Hematopoietic multipotent progenitor cell treated with erythropoietin and hydrocortisone succinate and interleukin-3 and kit ligand, for 6 days (in vitro differentiated cells): ENCODE results near the gene CCDC182.
A peak's percentile ranks its signal among the peaks of the same experiment; 100 is the strongest.

ENCODE experiments used
- DNase-seq: peaks from one replicate; pipeline ENCODE4 v3.0.0-alpha.2; 2015

The CCDC182 gene

DNA sequence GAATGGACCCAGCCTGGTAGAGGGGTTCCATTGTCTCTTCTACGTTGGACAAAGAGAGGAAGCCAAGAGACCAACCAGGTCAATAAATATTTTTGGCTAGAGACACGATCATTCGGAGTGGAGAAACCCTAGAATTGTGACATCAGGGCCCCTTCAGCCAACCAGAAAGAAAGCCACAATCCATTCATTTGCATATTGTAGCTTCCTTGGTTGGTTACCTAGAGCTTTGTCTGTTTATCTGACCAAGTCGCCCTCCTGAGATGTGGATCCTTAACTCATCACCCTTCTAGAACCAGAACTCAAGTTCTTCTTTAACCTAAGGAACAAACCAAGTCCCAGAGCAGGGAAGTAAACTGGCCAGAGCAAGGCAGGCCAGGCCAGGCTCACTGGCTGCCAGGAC, at the start of gene CCDC182:
CCDC182 (minus strand) TSS at position 58 of the 400 bp plus-strand sequence; CDS start at position 31, 27 bp downstream.
- DNase-seq, result no peak

DNA sequence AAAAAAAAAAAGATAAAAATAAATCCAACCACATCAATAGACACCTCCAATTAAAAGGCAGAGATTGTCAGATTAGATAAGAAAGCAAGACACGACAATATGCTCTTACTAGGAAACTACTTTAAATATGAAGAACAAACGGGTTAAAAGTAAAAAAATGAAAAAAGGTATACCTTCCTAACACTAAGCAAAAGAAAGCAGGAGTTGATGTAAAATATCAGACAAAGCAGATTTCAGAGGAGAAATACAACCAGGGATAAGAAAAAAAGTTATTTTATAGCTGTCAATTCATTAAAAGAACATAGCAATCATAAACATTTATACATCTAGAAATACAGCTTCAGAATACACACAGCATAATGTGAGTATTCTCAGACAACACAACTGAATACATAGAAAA, 49.7 kb upstream of the CCDC182 start:
- DNase-seq, result no peak

DNA sequence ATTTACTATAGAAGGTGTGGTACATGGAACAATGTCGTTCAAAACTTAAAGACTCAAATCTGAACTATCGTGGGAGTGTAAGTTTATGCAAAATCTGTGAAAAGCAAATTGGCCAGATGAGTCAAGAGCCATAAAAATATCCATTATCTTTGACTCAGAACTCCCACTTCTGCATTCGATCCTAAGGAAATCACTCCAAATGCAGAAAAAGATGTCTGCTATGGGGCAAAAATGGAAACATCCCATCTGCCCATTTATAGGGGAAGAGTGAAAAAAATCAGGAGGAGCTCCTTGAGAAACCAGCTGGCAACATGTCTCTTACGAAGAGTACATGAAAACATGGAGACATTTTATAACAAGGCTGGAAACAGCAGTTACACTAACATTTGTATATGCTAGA, 43.6 kb upstream of the CCDC182 start:
- DNase-seq, result no peak

DNA sequence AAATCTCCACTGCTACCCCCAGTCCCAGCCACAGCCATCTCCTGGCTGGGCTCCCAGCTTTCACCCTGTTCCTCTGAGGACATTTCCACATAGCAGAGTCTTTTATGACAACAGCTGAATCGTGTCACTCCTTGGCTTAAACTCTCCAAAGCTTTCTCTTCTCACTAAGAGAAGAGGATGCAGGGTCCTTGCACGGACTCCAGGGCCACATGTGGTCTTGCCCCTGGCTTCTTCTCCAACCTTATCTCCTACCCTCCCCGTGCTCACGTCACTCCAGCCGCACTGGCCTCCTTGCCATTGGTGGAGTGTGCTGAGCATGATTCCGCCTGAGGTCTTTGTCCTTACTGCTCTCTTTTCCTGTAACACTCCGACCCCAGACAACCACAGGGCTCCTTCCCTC, 39.9 kb upstream of the CCDC182 start:
- no peak for DNase-seq

DNA sequence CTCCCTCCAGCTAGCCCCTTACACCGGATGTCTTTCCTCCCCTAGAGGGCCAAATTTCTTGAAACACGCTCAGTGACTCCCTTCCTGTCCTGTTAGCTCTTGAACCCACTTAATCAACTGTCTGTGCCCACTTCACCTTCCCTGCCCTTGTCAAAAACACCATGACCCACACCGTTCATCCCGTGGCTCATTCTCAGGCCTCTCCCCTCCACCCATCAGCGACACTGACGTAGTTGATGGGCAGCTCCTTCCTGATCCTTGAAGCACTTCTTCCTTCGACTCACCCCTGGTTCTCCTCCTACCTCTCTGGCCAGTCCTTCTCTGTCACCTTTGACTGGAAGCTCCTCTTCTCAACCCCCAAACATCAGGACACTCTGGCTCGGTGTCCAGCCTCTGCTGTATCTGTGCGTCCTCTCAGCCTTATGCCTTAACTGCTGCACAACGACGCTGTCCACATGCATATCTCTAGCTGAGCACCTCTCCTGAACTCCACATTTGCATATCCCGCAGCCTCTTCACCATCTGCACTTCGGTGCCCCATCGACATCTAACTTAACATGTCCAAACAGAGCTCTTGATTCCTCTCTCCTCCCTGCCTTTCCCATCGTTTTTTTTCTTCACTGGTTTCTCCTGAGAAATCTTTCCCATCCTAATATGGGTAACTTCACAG, 39.3 kb upstream of the CCDC182 start:
- DNase-seq, result no peak

DNA sequence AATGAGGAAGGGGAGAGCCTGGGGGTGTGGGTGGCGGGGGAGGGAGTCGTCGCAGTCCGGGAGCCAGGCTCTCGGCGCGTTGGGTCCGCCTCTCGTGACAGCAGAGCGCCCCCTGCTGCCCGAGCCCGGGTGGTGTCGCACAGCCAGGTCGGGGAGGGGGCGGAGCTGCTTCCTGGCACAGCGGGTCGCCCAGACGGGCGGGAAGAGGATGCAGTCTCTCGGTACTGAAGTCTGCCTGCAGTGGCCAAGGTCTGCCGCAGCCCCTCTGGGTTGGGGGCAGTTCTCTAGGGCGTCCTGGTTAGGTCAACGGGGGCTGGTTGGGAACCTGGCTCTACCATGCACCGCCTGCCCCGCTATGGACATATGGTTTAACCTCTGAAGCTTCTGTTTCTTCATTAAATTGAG, 38.2 kb upstream of the CCDC182 start:
- peak; percentile 79 for DNase-seq

DNA sequence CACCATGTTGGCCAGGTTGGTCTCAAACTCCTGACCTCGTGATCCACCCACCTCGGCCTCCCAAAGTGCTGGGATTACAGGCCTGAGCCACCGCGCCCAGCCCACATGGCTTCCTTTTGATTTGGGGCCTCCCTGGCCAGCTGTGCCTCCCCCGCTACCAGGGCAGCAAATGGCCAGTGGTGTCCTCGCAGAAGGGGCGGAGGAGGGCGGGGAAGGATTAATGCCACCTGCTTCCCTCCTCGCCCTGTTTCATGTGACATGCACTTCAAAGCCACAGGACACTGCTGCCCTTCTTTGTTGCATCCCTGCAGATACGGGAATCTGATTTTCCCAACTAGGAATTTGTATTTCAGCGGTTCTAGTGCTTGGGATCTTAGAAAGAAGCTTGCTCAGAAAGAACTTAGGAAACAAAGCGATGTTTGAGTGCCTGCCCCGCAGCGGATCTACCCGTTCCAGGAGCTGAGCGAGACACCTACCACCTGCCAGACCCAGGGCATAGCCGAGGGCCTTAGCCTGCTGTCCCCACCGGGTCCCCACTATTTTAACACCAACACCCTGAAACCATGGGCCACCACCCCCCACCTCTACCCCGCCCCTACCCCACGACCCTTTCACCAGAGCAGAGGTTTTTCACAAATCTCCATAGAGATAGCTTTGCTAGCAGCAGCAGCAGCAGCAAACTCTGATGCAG, 37.7 kb upstream of the CCDC182 start:
- no peak for DNase-seq

DNA sequence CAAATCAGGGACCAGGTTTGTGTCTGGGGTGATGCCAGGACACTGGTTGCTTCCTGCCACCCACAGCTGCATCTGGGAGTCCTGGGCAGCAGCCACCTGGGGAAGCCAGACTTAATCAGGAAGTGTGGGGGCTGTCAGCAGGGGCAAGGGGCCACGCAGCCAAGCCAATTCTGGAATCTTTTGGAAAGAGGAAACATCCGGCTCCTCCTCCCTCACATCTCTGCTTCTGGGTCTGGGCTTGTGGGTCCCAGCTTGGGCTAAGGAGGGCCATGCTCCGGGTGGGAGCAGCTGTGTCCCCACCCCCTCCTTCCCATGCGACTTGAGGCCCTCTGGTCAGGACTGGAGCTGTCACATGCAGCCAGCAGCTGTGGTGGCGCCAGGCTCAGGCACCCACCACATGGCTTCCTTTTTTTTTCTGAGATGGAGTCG, 37.0 kb upstream of the CCDC182 start:
- peak; percentile 23 for DNase-seq

DNA sequence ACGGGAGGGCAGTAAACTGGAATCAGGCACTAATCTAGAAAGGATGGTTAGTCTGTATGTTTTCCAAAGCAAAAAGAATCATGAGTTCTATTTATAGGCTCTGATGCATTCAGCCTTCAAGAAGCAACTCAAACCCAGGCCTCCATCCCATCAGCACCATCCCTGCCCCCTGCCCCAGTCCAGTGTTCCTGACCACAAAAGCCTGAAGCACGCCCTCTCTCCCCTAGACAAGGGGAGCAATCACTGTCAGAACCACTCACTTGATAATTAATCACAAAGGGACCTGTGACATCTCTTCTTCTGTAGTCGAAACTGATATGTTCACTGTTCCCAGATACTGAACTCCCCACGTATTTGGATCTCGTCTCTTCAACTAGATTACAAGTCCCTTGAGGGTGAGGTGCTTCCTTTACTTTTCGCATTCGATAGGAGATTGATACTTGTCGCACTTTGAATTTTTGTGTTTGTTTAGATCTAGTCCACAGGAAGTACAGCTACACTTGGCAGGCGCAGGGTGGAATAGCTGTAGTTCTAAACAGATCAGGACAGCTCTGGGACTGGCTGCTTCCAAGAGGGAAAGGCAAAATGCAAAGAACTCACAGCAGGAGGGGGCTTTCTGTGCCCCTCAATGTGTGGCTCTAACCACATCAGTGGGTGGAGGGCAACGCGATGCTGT, 36.4 kb upstream of the CCDC182 start:
- no peak for DNase-seq

DNA sequence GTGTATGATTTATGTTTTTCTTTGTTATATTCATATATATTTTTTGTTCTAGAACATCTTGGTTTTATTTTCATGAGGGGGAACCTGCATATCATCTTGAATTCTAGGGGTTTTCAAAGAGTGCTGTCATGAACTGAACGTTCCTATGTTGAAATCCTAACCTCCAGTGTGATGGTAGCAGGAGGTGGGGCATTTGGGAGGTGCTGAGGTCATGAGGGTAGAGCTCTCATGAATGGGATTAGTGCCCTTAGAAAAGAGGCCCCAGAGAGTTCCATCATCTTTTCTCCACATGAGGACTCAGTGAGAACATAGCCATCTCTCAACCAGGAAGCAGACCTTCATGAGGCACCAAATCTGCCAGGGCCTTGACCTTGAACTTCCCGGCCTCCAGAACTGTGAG, 34.6 kb upstream of the CCDC182 start:
- DNase-seq, result no peak

DNA sequence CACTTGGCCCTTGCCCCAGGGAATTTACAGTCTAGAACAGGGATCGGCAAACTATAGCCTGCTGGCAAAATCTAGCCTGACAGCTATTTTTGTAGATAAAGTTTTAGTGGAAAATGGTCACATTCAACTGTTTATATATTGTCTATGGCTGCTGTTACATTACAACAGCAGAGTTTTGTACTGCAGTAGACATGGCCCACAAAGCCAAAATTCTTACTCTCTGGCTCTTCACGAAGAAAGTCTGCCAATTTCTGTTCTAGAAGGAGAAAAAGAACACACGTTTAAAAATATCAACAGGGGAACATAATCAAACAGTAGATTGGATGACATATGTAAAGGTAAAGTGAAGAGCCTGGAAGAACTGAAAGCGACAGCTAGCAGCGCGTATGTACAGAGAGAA, 33.2 kb upstream of the CCDC182 start:
- no peak for DNase-seq

DNA sequence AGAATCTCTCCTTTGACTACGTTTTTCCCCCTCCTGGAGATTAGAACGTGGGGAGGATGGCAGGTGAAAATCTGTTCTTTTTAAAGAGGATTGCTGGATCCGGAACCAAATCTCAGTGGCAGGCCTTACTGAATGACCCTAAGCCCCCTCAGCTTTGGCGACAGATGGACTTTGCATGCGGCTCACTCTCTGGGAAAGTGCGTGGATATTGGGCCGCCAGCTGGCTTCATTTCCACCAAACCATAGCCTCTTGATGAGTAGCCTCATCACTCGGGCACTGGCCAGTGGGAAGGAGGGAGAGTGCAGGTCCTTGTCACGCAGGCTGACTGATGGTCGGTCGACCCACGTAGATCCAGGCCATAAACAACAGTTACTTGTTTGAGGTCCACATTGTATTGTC, 31.3 kb upstream of the CCDC182 start:
- no peak for DNase-seq

DNA sequence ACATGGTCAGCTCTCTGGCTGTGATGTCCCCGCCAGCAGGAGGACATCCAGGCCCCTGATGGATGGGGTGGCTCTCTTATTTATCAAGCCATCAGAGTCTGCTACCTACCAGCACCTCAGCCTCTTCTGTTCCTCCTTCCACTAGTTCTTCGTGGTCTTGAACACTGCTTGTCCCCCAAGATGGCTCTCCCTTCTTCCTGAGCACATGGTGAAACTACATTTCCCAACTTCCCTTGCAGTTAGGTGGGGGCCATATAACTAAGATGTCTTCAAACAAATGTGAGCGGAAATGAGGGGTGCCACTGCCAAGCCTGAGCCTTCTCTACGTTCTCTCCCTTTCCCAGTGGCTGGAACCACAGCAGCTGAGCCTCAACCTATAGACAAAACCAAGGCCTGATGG, 29.8 kb upstream of the CCDC182 start:
- no peak for DNase-seq

DNA sequence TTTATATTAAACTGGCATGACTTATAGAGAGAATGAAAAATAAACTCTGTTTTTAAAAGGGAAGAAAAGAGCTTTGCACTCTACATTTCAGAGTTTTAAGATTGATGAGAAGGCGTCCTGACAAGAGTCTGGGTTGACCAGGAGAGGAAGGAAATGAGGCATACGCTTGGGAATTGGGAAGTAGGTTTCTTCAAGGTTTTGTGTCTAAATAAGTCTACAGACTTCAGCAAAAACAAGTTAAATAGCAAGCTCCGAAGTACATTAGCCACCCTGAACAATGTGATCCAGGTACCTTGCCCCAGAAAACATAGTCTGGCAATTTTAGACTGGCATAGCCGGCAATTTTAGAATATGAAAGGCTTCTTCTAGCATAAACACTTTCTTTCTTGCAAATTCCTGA, 28.5 kb upstream of the CCDC182 start:
- DNase-seq, result no peak

DNA sequence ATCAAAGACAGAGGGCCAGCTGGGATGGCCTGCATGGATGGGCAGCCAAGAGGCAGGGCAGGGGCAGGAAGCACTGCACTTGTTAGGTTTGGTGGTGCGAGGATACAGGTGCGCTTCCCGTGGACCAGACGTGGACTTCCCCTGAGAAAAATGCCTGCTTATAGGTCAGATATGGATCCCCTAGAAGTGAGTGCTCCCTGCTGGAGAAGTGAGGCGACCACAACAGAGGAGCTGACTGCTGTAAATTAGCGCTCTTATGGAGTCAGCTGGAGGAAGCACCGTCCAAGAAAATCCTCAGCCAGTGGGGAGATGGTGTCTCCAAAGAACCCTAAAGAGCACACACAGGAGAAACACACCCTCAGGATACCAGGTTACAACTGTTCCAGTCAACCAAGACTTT, 27.7 kb upstream of the CCDC182 start:
- no peak for DNase-seq

DNA sequence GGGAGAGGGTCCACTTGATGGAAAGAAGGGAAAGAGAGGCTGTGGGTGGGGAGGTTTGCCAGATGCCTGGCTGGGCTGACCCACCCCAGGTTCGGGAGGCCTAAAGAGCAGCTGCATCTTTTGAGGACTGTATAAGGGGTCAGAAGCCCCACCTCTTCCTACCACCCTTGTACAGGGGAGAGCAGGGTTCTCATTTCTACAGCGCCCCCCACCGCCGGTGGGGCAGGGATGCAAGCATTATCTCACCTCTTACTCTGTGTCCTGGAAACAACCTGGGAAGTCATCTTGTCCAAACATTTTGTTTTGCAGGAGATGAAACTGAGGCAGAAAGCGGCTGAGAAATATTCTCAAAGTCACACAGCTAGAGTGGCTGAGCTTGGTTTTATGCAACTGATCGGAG, 22.5 kb upstream of the CCDC182 start:
- no peak for DNase-seq

DNA sequence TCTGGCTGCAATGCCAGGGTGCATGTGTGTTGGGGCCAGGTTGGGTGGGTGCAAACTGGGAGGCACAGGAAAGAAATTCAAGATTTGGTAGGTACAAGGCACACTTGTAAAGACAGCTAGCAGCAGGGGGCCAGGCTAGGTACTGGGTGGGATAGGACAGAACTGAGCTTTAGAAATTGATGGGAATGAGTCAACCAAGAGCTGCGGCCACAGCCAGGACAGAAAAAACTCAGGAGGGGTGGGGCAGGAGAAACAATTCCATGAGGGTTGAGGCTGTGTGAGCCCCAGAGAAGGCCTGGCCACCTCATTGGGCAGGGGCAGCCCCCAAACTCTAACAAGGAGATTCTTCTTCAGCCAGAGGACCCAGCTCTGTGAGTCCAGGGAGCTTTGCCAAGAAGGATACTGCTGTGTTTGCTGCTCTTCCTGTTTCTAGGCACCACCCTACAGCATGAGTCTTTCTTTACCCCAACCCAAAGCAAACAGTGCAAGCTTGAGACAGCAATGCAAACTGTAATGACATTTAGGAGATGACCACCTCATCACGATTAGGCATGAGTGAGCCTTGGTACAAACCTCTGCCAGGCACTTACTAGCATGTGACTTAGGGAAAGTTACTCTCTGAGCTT, 21.3 kb upstream of the CCDC182 start:
- DNase-seq, result no peak

DNA sequence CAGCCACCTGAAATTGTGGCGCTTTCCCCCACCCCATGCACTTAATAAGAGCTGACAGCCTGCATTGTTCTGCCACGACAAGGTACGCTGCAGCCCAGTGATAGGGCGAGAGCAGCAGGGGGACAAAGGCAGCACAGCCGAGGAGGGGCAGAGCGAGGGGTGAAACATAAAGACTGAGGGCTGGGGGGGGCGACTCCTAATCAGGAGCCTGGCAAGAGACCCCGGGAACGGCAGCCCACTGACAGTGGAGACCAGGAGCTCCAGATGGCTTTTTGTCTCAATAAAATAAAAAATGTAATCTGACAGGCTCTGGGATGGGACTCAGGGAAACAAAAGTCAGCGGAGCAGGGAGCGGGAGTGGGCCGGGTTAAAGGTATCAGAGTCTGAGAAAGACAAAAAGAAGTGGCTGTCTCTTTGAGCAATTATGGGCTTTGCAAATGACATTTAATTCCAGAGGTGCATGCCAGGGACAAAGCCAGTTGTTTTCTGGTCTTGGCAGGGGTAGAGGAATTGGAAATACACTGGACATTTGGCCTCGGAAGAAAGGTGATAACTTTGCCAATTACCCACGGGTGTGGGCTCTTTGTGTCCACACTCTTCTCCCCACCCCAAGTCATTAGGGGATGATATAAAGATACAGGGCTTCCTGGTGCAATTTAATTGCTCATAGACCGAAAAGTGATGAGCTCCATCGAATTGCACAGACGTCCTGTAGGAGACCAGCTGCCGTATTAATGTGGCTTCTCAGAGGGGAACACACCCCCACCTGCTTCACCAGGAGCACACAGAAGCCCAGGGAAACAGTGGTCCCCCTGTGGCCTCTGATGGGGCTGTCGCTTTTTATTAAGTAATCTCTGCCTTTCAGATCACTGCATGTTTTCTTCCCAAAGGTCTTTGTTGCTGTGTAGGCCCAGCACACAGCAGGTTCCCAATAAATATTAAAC, 17.6 kb upstream of the CCDC182 start:
- DNase-seq, result no peak

DNA sequence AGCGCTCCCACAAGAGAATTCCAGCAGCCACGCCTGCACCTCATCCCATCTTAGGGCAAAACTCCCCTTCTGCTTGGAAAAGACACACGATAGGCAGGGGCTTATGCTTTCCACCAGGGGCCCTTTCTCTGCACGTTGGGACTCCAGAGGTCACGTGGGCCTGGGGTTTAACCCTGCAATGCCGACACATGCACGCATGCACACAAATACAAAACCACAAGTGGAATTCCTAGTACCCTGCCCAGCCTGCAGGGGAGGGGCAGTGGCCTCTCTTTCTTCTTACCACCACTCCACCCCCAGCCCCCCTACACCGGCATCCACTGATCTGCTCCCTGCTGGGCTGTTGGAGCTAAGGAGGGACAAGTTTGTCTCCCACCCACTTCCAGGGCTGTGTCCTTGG, 16.8 kb upstream of the CCDC182 start:
- DNase-seq, result no peak

DNA sequence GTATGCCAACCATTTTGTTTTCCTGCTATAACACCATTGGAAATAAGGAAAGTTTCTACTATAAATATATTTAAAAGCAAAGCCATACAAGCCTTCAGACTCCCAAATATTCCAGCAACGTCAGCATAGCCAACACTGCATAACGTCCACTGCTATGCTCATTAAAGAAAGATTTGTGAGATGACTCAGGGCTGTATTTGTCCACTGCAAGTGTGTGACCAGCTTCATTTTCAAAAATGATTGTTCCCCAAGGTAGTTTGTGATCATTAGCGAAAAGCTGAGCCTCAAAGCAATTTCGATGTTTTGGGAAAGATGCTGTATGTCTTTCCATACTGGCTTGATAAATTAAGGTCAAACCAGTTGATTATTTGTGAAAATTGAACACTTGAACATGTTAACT, 14.9 kb upstream of the CCDC182 start:
- no peak for DNase-seq

DNA sequence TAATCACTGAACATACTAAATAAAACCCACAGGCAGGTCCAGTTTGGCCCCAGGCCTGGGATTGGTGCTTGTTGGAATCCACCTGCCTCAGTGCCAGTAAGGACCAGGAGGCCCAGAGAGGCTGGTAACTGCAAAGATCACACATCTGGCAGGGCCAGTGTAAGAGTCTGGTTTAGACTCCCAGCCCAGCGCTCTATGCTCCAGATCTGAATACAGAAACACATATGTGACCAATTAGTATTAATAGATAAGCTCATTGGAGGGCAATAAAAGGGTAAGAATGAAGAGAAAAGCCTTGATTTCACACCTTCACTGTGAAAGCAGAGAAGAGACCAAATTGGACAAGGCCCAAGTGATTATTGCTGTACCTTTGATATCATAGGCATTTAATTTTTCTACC, 13.6 kb upstream of the CCDC182 start:
- DNase-seq, result no peak

DNA sequence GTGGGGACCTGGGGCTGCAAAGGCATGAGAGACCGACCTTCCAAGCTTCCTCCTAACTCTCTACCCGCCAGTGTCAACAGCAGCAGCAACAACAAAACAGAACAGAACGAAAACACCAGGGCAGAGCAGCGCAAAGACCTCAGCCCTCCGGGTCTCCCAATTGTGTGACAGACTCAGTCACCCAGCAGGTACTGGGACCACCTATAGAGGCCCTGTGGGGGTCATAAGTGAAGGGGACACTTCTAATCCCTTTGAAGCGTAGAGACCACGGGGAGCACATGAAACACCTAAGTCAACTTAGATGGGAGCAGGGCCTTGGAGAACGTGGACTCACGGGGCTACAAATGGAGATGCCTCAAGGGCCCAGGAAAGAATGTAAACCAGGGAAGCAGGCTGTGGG, 12.6 kb upstream of the CCDC182 start:
- no peak for DNase-seq

DNA sequence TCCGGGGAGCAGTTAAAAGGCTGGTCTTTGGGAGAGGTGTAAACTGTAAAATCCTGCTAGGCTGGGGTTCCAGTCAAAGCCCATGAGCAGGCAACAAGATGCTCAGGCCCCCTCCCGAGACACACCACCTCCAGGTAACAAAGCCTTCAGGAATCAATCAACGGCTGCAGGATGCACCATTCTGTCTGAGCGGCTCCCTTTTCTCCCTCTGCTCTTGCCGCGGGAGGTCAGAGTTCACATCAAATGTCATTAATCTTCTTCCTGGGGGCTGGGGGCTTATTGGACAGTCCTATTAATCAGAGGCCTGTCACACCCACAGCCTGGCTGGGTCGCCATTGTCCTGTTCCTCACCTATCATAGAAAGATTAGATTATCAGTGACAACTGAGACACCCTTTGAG, 11.9 kb upstream of the CCDC182 start:
- no peak for DNase-seq
